AG09319 (cell line): Measurements from ENCODE around the gene EPRS1.

Experiments used
- DNase-seq: peaks from one replicate; pipeline ENCODE4 v3.0.0-alpha.2; 2010; ENCODE audit warnings: low read depth; ENCODE audit errors: extremely low read depth
- CTCF ChIP-seq: IDR thresholded peaks from 2 replicates; pipeline ENCODE4 v1.5.1; 2011; ENCODE audit warnings: low read depth, mild to moderate bottlenecking, inconsistent platforms, low read length, moderate library complexity

The EPRS1 gene

DNA sequence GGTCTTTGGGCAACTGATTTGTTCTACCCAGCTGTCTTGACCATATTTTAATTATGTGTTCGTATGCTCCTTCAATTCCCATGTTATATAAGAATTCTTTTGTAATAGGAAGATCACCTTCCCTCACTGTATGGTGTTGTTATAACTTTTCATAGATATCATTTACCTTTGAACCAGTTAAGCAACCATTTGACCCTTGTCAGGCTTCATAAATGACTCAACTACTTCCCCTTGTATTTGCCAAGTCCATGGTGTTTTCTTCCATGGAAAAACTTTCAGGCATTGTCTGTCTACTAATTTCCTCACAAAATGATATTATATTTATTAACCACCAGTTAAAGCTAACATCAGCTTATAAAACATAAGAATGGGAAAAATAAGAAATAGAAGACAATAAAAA lies 38.2 kb upstream of the EPRS1 start:
- no peak for TF ChIP-seq CTCF
- no peak for DNase-seq

DNA sequence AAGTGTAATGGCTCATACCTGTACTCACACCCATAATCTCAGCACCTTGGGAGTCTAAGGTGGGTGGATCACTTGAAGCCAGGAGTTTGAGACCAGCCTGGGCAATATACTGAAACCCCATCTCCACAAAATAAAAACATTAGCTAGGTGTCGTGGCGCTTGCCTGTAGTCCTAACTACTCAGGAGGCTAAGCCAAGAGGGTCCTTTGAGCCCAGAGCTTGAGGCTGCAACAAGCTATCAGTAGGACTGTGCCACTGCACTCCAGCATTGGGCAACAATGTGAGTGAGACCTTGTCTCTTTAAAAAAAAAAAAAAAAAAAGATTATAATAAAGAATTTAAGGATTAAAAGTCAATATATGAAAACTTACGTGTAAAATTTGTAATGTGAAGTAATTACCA lies 31.6 kb upstream of the EPRS1 start:
- no peak for TF ChIP-seq CTCF
- DNase-seq: no peak

- no peak for TF ChIP-seq CTCF
- DNase-seq: no peak
These were observed 30.8 kb upstream of the EPRS1 start for GRCh38 chr1:220076861-220077762.

DNA sequence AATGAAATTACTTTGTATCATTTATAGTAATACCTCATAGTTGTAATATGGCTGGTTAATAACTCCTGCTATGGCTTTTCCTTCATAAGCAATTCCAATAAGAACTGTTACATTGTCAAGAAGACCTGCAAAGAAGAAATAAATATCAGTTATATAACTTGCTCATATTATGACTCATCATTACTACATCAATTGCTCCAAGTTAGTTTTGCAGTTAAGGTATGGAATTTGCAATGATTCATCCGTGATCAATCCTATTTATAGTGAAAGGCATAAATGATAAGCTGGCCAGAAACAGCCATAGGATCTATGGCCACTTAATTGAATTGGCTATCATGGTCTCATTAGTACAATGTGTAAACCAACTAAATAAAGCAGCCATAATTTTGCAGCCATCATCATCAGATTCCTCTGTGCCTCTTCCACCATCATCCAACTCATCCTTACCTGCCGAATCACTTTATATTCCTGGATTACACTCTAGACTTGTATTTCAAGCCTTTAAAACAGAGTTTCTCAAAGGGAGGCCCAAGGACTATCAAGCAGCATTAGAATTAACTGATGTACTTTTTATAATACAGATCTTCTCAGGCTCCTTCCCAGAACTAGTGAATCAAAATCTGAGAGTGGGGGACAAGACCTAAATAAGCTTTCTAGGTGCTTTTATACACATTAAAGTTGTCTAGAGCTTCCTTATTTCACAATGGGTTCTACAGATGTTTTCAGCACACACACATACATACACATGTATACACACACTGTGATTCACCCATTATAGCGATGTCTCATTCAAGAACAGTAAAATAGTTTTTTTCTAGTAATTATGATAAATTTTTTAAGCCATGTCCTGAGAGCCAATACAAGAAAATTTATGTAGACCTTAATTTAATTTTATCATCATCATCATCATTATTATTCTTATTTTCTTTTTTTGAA lies 21.2 kb upstream of the EPRS1 start:
- no peak for TF ChIP-seq CTCF
- DNase-seq: no peak

DNA sequence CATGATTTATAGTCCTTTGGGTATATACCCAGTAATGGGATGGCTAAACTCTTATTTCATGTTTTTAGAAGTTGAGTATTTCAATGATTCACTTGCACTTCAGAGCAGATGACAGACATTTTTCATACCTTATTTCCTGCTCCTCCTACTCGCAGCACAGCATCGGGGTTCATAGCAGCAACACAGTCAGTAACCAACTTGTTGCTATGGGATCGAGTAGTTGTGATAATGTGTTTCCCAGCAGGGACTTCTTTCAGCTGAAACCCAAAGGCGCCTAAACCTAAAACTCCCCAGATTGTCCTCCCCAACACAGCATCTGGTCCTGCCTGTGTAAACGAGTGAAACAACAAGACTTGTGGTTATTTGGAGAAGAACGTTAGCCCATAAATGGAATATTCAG lies 16.3 kb upstream of the EPRS1 start:
- no peak for DNase-seq
- no peak for TF ChIP-seq CTCF

- no peak for TF ChIP-seq CTCF
These were observed 14.6 kb upstream of the EPRS1 start for GRCh38 chr1:220060876-220061275.

DNA sequence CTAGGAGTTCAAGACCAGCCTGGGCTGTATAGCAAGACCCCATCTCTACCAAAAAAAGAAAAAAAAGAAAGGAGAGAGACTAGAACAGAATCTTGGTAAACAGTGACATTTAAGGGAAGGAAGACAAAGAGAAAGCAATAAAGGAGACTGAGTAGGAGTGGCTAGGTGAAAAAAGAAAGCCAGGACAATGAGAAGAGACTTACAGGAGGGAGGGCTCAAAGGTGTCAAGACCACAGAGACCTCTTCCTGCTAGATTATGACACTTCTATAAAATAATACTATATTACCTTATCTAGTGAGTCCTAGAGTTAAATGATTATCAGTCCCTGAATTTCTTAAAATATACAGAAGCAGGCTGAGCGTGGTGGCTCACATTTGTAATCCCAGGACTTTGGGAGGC lies 10.1 kb upstream of the EPRS1 start:
- no peak for DNase-seq
- no peak for TF ChIP-seq CTCF

More at GRCh38 chr1:220060876-220061275, 14.6 kb upstream of the EPRS1 start:
- DNase-seq: no peak
